Neural progenitor cell (in vitro differentiated cells): Measurements from ENCODE around the gene TMUB2.

Experiments used
- EZH2 ChIP-seq: fragments of 200-600 bp; sonication (generic); IDR thresholded peaks from 2 replicates; pipeline ENCODE4 v1.6.1; 2017; ENCODE audit warnings: antibody characterized with exemption, mild to moderate bottlenecking, moderate library complexity
- EZH2phosphoT487 ChIP-seq: fragments of 200-600 bp; sonication (generic); IDR thresholded peaks from 2 replicates; pipeline ENCODE4 v1.6.1; 2017; ENCODE audit warnings: antibody characterized with exemption
- TF ChIP-seq, protein P1 (sequence below): fragments of 200-600 bp; sonication (generic); IDR thresholded peaks from 2 replicates; pipeline ENCODE4 v1.5.1; 2017; ENCODE audit warnings: antibody characterized with exemption, mild to moderate bottlenecking

DNA sequence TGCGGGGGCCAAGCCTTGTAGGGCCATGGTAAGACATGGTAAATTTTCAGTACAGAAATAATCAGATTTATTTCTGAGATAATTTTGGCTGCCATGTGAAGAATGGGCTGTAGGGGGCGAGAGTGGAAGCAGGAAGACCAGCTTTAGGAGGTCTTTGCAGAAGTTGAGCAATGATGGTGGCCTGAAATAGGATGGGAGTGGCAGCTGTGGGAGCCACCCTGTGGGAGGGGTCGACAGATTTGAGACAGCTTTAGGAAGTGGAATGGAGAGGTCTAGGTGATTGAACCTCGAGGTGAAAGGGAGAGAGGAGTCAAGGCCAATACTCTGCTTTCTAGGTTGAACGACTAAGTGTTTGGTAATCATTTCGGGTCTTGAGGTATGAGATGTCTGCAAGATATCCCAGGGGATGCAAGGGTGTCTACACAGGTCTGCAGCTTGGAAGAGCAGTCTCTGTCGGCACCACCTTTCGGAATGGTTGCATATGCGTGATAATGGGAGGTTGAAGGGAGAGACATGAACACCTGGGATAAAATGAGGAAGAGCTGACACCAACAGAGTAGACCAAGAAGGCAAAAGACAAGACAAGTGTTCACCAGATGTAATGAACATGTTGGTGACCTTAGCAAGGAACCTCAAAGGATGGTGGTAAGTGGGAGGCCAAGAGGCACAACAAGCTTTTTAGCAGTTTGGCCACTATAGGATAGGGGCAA lies 17.1 kb downstream of the TMUB2 start:
- TF ChIP-seq, protein P1, sequence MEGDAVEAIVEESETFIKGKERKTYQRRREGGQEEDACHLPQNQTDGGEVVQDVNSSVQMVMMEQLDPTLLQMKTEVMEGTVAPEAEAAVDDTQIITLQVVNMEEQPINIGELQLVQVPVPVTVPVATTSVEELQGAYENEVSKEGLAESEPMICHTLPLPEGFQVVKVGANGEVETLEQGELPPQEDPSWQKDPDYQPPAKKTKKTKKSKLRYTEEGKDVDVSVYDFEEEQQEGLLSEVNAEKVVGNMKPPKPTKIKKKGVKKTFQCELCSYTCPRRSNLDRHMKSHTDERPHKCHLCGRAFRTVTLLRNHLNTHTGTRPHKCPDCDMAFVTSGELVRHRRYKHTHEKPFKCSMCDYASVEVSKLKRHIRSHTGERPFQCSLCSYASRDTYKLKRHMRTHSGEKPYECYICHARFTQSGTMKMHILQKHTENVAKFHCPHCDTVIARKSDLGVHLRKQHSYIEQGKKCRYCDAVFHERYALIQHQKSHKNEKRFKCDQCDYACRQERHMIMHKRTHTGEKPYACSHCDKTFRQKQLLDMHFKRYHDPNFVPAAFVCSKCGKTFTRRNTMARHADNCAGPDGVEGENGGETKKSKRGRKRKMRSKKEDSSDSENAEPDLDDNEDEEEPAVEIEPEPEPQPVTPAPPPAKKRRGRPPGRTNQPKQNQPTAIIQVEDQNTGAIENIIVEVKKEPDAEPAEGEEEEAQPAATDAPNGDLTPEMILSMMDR: peak; percentile 73
- no peak for TF ChIP-seq EZH2
- no peak for TF ChIP-seq EZH2phosphoT487
